NCI-H2171 (cell line): ENCODE measurements around the gene CRACR2A.

ENCODE experiments used
- DNase-seq: peaks from one replicate; lab custom pipeline; 2025; lab: John Stamatoyannopoulos, UW

Gene CRACR2A

GRCh38 chr12:3595721-3596120 is 157.2 kb downstream of the CRACR2A start:
- DNase-seq = no peak

- no peak for DNase-seq
These were observed 157.9 kb downstream of the CRACR2A start for GRCh38 chr12:3594966-3595365.

- DNase-seq = no peak
These were observed 158.9 kb downstream of the CRACR2A start for GRCh38 chr12:3593906-3594483.

DNA sequence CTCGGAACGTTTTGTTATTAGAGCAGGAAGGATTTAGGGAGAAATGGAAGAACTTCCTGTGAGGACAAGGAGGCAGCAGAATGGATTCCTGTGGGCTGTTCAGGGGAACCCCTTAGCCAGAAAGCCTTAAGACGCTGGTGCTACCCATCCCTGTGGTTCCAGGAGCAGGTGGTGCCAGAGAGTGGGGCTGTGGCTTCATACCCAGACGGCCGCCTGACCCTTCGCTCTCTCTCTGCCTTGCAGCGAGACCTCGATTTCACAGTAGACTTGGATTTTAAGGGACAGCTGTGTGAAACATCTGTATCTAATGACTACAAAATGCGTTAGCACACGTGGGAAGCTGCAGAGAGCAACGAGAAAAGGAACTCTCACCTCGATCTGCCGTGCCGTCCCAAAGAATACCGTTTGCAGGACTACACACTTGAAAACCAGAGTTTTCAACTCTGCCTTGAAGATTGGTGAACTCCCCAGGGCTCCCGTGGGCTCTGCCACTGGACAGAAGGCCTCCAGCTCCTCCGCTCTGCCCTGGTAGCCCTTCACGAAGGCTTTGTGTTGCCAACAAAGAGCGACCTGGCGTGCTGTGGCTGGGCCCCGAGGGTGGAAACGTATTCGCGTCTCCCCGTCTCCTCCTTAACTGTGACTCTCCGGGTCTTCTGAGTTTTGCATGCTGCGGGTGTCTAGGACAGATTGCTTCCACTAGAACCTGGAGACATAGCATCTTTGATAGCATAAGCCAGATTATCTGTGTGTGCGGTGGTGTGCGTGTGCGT is 159.9 kb downstream of the CRACR2A start:
- DNase-seq = no peak

GRCh38 chr12:3589745-3590144 is 163.2 kb downstream of the CRACR2A start:
- DNase-seq = no peak

- DNase-seq = peak; percentile 53
These were observed 165.4 kb downstream of the CRACR2A start for GRCh38 chr12:3587402-3588013.

DNA sequence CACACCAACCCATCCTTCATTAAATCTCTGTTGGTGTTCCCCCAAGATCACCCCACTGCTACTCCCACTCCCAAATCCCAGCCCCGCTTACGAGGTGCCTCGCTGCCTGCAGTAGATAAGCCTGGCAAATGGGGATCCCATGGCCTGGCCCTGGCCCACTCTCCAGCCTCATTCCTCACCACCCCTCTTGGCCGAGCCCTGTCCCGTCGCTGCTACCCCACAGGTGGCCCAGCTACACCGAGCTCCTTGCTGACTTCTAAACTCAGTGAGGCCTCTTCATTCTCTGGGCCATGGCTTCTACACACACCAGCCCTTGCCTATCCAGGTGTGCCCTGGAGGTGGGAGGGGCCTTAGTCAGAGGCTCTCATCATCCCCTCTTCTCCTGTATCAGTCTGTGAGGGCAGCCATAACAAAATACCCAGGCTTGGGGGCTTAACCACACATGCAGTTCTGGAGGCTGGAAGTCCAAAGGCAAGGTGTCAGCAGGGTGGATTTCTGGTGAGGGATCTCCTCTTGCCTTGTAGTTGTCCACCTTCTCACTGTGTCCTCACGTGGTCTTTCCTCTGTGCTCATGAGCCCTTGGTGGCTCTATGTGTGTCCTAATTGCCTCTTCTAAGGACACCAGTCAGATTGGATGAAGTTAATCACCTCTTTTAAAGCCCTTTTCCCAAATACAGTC is 169.1 kb downstream of the CRACR2A start:
- no peak for DNase-seq

DNA sequence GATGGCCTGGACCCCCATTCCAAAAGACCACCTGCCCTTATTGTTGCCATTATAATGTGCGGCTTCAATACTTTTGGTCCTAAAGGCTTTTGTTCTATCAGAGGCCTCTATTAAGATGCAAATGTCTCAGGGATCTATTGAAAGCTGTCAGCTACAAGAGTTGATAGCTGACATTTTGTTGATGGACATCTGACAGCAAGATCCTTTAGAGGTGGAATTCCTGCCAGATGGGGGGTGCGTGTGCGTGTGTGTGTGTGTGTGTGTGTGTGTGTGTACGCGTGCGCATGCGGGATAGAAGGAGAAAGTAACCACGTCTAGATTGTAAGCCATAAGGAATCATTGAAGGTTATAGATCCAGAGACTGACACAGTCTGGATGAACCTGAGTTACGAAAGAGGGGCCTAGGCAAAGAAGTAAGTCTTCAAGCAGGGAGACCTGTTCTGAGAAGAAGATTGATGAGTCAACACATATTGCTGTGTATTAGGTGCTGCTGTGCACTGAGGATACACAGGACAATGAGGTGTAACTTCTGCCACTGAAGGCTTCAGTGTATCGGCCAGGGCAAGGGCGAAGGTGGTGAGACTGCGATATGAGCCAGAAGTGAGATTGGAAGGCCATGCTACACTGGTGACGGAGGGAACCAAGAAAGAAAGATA is 172.7 kb downstream of the CRACR2A start:
- DNase-seq = no peak

- DNase-seq = no peak
These were observed 173.3 kb downstream of the CRACR2A start for GRCh38 chr12:3579446-3580093.

DNA sequence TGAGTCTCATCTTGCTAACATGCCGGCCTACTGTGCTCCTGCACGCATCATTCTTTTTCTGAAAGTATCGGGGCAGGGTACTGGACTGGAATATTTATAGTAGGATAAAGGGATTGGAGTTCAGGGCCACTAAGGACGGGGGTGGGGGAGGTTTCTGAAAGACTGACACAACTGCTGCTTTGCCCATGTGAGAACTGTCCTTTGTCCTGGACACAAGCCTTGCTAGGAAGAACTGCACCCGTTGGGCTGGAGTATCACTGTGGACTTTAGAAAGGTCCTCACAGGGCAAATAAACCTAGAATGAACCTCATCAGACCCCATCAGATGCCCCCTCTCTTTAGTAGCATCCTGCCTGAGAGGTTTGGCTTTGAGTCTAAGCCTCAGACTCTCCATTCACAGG is 174.4 kb downstream of the CRACR2A start:
- no peak for DNase-seq

- DNase-seq = no peak
These were observed 176.0 kb downstream of the CRACR2A start for GRCh38 chr12:3576891-3577290.

- DNase-seq = no peak
These were observed 177.9 kb downstream of the CRACR2A start for GRCh38 chr12:3574986-3575385.

DNA sequence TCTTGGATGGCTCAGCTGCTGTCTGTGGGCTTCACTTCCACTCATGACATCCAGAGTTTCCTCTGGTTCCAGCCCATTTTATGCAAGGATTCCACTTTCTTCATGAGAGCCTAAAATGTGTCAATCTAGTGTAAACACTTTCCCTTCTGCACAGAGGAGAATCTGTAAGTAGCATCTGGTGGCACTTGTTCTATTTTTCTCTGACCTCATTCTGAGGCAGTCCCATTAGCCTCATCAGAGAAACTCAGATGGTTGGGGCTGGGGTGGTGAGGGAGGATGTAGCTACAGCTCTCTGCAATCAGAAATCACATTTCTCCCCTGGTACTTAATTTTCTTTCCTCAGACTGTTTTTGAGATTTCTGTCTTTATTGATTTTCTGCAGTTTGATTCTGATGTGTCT is 180.3 kb downstream of the CRACR2A start:
- peak; percentile 13 for DNase-seq

DNA sequence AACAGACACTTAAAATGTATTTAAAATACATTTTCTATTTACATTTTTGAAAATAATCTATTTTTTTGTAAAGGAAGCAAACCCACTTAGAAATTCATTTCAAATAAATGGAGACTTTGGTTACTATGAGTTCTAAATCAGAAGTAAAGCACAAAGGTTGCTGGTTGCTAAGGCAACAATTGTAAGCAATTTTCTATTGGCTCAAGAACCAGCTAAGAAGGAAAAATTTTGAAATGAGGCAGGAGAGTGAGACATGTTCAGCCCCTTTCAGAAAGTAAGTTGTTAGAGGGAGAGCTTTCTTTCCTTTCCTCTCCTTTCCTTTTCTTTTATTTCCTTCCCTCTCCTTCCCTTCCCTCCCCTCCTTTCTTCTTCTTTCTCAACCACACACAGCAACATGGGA is 181.2 kb downstream of the CRACR2A start:
- no peak for DNase-seq

DNA sequence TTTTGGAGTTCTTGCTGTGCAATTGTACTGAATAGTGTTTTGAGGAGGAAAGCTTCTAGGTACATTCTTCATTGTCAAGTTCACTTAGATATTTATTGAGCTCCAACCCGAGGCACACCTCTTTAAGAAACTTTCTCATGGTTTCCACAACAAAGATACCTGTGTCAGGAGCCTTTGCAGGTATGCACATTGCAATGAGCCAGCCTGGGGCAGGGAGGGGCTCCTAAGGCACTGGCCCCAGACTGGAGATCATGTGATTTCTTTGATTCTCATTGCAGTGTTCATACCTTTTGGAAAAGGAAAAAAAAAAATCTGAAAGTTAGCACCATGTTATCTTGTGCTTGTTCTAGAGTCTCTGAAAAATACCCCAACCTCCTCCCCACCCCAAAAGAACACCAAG is 181.6 kb downstream of the CRACR2A start:
- DNase-seq = no peak

- no peak for DNase-seq
These were observed 184.2 kb downstream of the CRACR2A start for GRCh38 chr12:3568695-3569094.

DNA sequence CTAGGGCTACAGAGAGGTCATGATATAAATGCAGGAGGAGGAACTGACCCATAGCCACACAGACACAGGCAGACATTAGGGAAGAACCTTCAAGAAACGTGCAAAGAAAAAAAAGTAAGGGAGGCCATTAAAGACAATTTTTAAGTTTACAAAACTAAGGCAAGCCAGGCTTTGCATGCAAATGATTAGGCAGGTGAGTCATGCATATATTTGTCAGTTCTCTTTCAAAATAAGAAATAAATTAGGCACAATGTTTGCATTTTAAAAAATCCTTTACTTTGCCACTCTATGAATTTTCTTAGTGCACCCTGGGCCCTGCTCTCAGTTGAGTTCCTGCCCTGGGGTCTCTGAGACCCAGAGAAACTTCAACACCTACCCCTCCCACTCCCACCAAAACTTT is 186.9 kb downstream of the CRACR2A start:
- DNase-seq = no peak
